Adrenal gland (tissue), 12 donors: ENCODE measurements around the gene FHIT. TPM values are rescaled to one million over a fixed set of nuclear protein-coding genes. Genes with fewer than 3 reads are reported as not detected.

Source experiments
- DNase-seq, 7 donors: peaks; one replicate each; pipeline ENCODE4 v3.0.0-alpha.2; 2019 to 2020
- H3K27ac ChIP-seq, 5 donors: fragments of 200-600 bp; sonication (generic) in 4 of 5; 1 replicate in 3 of 5; 2 replicates in 2 of 5; pipeline versions ENCODE4 v1.5.1 to v1.8.0; 2016 to 2020; ENCODE audit warnings: mild to moderate bottlenecking in 1 of 5
- H3K27me3 ChIP-seq: fragments of 200-600 bp; 2 replicates; pipeline ENCODE4 v1.8.0; 2021
- H3K36me3 ChIP-seq, 2 donors: fragments of 200-600 bp; replicated peaks in 1 of 2; 1 replicate in 1 of 2; 2 replicates in 1 of 2; pipeline versions ENCODE4 v1.5.1 to v1.8.0; 2018 to 2022
- H3K4me1 ChIP-seq, 2 donors: fragments of 200-600 bp; replicated peaks in 1 of 2; 1 replicate in 1 of 2; 2 replicates in 1 of 2; pipeline versions ENCODE4 v1.5.1 to v1.8.0; 2018 to 2021
- H3K4me3 ChIP-seq, 4 donors: fragments of 200-600 bp; sonication (generic) in 3 of 4; one replicate each; pipeline ENCODE4 v1.5.1; 2016 to 2018
- H3K9me3 ChIP-seq, 3 donors: fragments of 200-600 bp; sonication (generic) in 1 of 3; replicated peaks in 1 of 3; 1 replicate in 2 of 3; 2 replicates in 1 of 3; pipeline versions ENCODE4 v1.5.1 to v1.8.0; 2016 to 2021
- CTCF ChIP-seq, 6 experiments: fragments of 450-650 bp in 4 of 6; fragments of 200-600 bp in 2 of 6; sonication (generic) in 1 of 6; IDR thresholded peaks; 1 replicate in 5 of 6; 2 replicates in 1 of 6; pipeline versions ENCODE4 v1.5.1 to v1.8.0; 2016 to 2021; ENCODE audit warnings: antibody characterized with exemption in 6 of 6, mild to moderate bottlenecking in 2 of 6, moderate library complexity in 1 of 6
- POLR2A ChIP-seq, 2 donors: fragments of 450-650 bp; IDR thresholded peaks; one replicate each; pipeline ENCODE4 v1.6.1; 2017; ENCODE audit warnings: antibody characterized with exemption in 2 of 2, mild to moderate bottlenecking in 2 of 2, moderate library complexity in 1 of 2
- WGBS, 4 donors: extraction: QIAGEN DNeasy Blood & Tissue Kit in 2 of 4; methylation state at CpG; one replicate each; pipeline versions ENCODE4 v1.1.5 to v1.1.7; 2013 to 2017; 5-methylcytosine and 5-hydroxymethylcytosine counted together
- intact Hi-C, 2 donors: fragments of 100-400 bp; cut with DNase I; formaldehyde crosslinking; loops; one replicate each; pipeline versions ENCODE4 v1.14.1 to v1.15.0; 2022 to 2023
- polyA plus RNA-seq, 3 donors: library from polyadenylated mRNA; stranded (reverse); fragments of 200-250 nt in 2 of 3; fragments of 350-450 nt in 1 of 3; fragmentation: Illumina TruSeq in 1 of 3; extraction: RNeasy Lipid Tissue Mini Kit (QIAGEN cat#74804) in 1 of 3; gene quantifications; one replicate each; pipeline ENCODE4 v1.2.3, GENCODE V29; 2013 to 2014
- total RNA-seq, 9 donors: library from RNA; depleted of rRNA in 4 of 9; stranded (reverse); fragments of >200 nt in 4 of 9; fragments of 120-200 nt in 1 of 9; fragmentation: NEBNext Ultra II Directional in 1 of 9; extraction: Animal tissue kit (Norgen Biotek cat#: 25700) in 1 of 9; gene quantifications; one replicate each; pipeline versions ENCODE4 v1.1.0 to v1.2.4, GENCODE V29; 2013 to 2023
- donor health status: healthy with polysubstance abuse.
- donor health status: Bipolar disorder and iron deficiency.
- donor health status: DM: yes; HTN: yes; CAD: no.
- donor health status: DM: no; HTN: no; CAD: no.
- donor health status: DM: no; HTN: no; CAD: no.
- donor health status: DM: yes; HTN: yes; CAD: no.

The FHIT gene
- total and polyA plus RNA-seq, 12 donors = 14.1 to 43.9 (median 28.8) TPM

- TF ChIP-seq POLR2A (IDR thresholded peaks at IDR 0.05) (no peak), CTCF (IDR thresholded peaks at IDR 0.05) (no peak)
- Histone ChIP-seq H3K27ac (no peak overlapping the region), H3K36me3 (no peaks in the 10 kb centered on the region), H3K4me3 (no peak overlapping the region), H3K9me3 (no peaks in the 10 kb centered on the region), H3K4me1 (no peaks in the 10 kb centered on the region), H3K27me3 (no peaks in the 10 kb centered on the region)
- DNase-seq = no peak
- WGBS, 4 donors = 93 to 98% (median 96%) methylated on average over 2 of the region's 2 CpGs
- intact Hi-C loops = no loop called here
Observed at GRCh38 chr3:60402931-60403330, 848.3 kb downstream of the FHIT start.

- WGBS, 4 donors = 74 to 92% (median 83%) methylated on average over 6 to 7 of the region's 7 CpGs
- intact Hi-C loops = no loop called here
- no peaks in the 10 kb centered on the region for H3K9me3 ChIP-seq
- no peak overlapping the region for H3K4me3 ChIP-seq
- TF ChIP-seq POLR2A (IDR thresholded peaks at IDR 0.05) (no peak), CTCF (IDR thresholded peaks at IDR 0.05) (no peak)
- no peaks in the 10 kb centered on the region for H3K4me1 ChIP-seq
- no peaks in the 10 kb centered on the region for H3K27me3 ChIP-seq
- no peak for DNase-seq
- H3K27ac ChIP-seq = no peak overlapping the region
- no peaks in the 10 kb centered on the region for H3K36me3 ChIP-seq
Observed at GRCh38 chr3:60399861-60400845, 851.1 kb downstream of the FHIT start.

GRCh38 chr3:60399292-60399691, 852.0 kb downstream of the FHIT start:
- no peaks in the 10 kb centered on the region for H3K9me3 ChIP-seq
- intact Hi-C loops = no loop called here
- no peak overlapping the region for H3K27ac ChIP-seq
- no peak for TF ChIP-seq CTCF (IDR thresholded peaks at IDR 0.05)
- TF ChIP-seq POLR2A (IDR thresholded peaks at IDR 0.05) = no peak
- no peak for DNase-seq
- H3K4me3 ChIP-seq = no peak overlapping the region
- H3K36me3 ChIP-seq = no peaks in the 10 kb centered on the region
- H3K4me1 ChIP-seq = no peaks in the 10 kb centered on the region
- WGBS, 4 donors = 59 to 66% (median 62%) methylated on average over 3 of the region's 3 CpGs
- H3K27me3 ChIP-seq = no peaks in the 10 kb centered on the region

GRCh38 chr3:60395173-60395762, 856.0 kb downstream of the FHIT start:
- intact Hi-C loops = no loop called here
- H3K4me3 ChIP-seq = no peak overlapping the region
- no peaks in the 10 kb centered on the region for H3K4me1 ChIP-seq
- no peak overlapping the region for H3K27ac ChIP-seq
- no peak for DNase-seq
- H3K36me3 ChIP-seq = no peaks in the 10 kb centered on the region
- no peak for TF ChIP-seq CTCF (IDR thresholded peaks at IDR 0.05)
- H3K27me3 ChIP-seq = no peaks in the 10 kb centered on the region
- 89 to 91% (median 91%) methylated on average over 4 of the region's 4 CpGs for WGBS, 4 donors
- H3K9me3 ChIP-seq = no peaks in the 10 kb centered on the region
